ENCODE data around the gene AKT1.
A peak's percentile ranks its signal among the peaks of the same experiment; 100 is the strongest.
"Not testable (repeated sequence)": the region's sequence is repeated elsewhere in the genome, so short reads cannot be mapped to it uniquely, and the experiment has no call there.

AKT1 gene

DNA sequence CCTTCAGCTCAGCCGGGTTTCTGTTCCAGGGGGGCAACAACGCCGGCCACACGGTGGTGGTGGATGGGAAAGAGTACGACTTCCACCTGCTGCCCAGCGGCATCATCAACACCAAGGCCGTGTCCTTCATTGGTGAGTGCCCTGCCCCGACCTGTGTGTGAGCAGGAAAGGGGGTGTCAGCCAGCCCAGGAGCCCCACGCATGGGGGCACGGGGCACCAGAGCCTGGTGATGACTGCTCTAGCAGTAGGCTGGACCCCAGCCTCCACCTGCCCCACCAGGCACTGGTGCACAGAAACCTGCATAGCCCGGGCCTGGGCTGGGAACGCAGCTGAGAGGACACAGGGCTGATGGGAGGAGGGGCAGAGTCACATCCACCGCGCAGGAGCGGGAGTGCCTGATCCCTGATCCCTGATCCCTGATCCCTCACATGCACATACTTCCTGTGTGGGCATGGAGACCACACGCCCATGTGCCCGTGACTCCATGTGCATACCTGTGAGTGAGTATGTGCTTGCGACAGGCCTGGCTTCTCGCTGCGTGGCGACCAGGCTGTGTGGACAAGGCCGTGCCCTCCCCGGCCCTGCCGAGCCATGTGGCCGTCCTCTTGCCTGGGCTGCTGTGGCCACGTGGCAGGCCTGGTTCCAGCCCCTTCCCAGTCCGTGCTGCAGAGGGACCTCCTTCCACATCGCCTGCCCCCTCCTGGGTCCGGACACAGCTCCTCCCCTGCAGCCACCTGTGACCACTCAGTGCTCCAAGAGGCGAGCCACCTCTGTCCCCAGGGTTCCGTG is 60.4 kb downstream of the AKT1 start:
- DNase-seq: no peak

- no peak for DNase-seq
Observed at GRCh38 chr14:104734601-104734990, 61.0 kb downstream of the AKT1 start.

GRCh38 chr14:104734051-104734587 is 61.4 kb downstream of the AKT1 start:
- DNase-seq: no peak

DNA sequence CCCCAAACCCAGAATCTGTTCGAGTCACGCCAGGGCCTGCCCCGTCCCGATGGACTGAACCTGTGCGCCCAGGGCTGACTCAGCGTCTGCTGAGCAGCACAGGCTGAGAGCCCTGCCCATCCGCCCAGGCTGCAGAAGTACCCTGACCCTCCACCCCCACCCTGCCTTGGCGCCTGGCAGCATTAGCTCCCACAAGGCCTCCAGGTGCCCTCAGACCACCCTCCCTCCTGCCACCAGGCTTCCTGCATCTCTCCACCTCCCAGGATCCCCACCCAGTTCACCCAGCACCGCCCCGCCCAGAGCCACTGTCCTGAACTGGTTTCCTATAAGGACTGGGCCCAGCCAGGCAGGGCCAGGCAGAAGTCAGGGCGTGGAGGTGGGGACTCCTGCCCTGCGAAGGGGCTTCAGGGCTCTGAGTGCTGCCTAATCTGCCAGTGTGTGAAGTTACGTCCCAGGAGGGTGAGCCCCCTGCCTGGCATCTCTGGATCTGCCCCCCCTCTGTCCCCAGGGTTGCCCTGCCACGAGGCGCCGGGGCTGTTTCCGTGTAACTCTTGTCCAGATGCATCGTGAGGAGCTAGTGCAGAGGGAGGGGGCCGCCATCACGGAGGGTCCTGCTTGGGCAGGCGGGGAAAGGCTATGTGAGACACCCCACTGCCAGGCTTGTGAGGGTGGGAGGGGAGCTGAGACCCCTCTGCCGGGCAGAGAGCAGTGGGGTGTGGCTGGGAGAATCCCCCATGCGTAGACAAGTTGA is 62.4 kb downstream of the AKT1 start:
- no peak for DNase-seq

DNA sequence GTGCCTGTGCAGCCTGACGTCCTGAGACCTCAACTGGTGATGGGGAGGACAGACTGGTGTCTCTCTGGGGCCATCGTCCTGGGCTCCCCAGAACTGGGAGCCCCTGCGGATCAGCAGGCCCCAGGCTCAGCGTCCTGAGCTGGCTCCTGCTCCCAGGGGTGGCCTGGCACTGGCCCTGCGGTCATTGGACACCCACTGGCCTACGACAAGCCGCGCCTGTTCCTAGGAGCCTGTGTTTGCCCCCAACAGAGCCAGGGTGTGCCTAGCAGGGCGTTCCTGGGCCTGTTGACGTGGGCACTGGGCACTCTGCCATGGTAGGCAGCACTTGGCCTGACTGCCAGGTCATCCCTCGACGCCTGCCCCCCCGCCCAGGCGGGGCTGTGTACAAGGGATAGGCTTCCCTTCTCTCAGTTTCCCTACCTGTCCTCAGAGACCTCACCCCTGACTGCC is 63.2 kb downstream of the AKT1 start:
- no peak for DNase-seq

GRCh38 chr14:104731320-104732294 is 63.9 kb downstream of the AKT1 start:
- peak; percentile 15 for DNase-seq

DNA sequence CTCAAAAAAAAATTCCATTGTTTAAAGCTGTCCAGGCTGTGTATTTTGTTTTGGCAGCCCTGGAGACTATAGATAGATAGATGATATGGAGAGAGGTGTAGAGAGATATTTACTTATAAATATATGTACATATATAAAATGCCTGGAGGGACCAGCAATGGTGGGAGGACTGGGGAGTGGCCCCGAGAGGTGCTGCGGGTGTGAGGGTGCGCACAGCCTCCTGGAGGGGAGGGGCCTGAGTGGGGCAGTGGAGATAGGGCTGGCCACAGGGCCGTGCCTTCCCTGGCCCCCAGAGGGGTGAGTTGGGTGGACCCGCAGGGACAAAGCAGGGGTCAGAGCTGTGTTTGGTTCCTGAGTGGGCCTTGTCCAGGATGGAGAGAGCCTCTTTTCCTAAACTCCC is 65.1 kb downstream of the AKT1 start:
- no peak for DNase-seq

- DNase-seq: no peak
Observed at GRCh38 chr14:104729835-104730181, 65.7 kb downstream of the AKT1 start.

DNA sequence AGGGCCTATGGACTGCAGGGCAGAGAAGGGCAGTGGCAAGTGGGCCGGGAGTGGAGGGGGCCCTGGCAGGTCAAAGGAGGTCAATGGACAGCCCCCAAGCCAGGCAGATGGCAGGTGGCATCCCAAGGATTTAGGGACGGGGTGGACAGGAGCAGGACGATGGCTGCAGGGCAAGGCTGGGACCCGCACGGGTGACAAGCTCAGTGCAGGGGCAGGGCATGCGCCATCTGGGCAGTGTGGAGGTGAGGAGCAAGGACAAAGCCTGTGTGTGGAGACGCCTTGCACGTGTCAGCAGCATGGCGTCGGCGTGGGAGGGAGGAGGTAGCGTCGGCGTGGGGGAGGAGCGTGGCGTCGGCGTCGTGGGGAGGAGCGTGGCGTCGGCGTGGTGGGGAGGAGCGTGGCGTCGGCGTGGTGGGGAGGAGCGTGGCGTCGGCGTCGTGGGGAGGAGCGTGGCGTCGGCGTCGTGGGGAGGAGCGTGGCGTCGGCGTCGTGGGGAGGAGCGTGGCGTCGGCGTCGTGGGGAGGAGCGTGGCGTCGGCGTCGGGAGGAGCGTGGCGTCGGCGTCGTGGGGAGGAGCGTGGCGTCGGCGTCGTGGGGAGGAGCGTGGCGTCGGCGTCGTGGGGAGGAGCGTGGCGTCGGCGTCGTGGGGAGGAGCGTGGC is 66.2 kb downstream of the AKT1 start:
- not testable (repeated sequence) for DNase-seq

DNA sequence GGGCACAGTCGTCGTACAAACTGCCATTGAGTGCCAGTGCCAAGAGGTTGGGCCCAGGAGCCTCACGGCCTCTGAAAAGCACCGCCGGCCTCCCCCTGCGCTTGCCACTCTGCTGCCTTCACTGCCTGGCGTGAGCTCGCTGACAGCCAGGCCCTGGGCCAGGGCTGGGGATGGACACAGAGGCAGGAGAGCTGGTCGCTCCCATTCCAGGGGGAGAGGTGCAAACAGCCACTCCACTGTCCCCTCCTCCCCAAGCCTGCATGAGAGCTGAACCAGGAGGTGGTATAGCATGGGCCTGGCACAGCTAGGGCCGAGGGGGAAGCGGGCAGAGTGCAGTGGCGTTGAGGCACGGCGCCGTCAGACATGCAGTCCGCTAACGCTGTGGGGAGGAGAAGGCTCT is 66.9 kb downstream of the AKT1 start:
- no peak for DNase-seq

GRCh38 chr14:104726600-104727451 is 68.7 kb downstream of the AKT1 start:
- no peak for DNase-seq

GRCh38 chr14:104725772-104726548 is 69.6 kb downstream of the AKT1 start:
- DNase-seq: no peak

GRCh38 chr14:104724981-104725771 is 70.4 kb downstream of the AKT1 start:
- DNase-seq: no peak

DNA sequence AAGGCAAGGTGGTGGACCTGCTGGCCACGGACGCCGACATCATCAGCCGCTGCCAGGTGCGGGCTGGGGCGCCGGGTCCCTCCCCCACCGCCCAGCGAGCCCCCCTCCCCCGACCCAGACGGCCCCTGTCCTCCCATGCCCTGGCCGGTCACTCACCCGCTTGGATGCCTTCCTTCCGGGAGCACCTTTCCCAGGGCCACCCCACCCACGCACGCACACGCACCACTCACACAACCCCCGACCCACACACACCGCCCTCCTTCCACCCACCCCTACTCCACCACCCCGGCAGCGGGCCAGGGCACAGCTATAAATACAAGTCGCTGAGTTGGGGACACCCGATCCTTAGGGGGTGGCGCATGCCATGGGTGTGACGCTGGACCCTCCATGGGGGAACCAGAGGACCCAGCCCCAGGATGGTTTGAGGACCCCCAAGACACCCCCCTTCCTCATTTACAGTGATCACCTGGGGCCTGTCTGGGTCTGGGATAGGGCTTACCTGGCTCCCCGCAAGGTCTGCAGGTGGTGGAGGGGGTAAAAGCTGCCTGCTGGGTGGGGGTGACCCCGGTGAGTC is 71.1 kb downstream of the AKT1 start:
- no peak for DNase-seq

- DNase-seq: peak; percentile 39
Observed at GRCh38 chr14:104723651-104724406, 71.7 kb downstream of the AKT1 start, which contains the start of gene ADSS1. TSS of gene ADSS1 (plus strand) at chr14:104724229. CDS start at chr14:104724271, 42 bp downstream.

- no peak for DNase-seq
Observed at GRCh38 chr14:104722938-104723650, 72.5 kb downstream of the AKT1 start.
